ENCODE data around the gene VPS16.

Gene VPS16

DNA sequence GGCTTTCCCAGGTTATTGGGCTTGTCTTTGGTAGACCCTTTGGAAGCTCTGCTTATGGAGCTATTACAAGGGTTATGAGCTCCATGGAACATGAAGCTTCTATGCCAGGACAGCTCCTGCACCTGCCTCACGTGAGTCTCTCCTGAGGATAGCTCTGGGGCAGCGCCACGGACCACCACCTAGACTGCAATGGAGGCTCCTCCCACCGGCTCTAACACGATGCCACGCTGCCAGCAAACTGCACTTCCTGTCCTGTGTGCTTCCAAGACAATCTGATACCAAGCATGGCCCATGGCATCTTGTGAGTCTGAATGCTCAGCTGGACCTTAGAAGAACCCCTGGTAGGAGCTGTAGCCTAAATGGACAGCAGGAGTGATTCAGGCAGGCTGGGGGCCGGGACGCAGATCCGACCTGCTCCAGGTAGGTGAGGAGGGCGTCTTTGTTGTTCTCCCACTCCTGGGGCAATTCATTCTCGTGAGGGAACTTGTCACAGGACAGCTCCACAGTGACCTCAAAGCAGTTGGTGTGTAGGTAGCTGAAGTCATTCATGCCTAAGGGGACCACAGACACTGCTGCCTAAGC is 45.6 kb upstream of the VPS16 start:
- no peak overlapping the region for H3K4me3 ChIP-seq (replicated peaks; ENCODE audit: insufficient read depth, low read length)
- H3K27me3 ChIP-seq (ENCODE audit: insufficient read depth, poor library complexity, severe bottlenecking), result peaks cover 17% of the 10 kb centered on the region
- no peak for DNase-seq (ENCODE audit: low read depth in 1 of 2, low spot score in 1 of 2)
- H3K27ac ChIP-seq (replicated peaks), result no peak overlapping the region
- TF ChIP-seq SPI1 (IDR thresholded peaks at IDR 0.05; ENCODE audit: borderline replicate concordance, low read depth) (no peak), GABPA (IDR thresholded peaks at IDR 0.05; ENCODE audit: low read depth) (no peak), POLR2AphosphoS5 (IDR thresholded peaks at IDR 0.05; ENCODE audit: low read depth) (no peak)
- TF ChIP-seq, protein P1, sequence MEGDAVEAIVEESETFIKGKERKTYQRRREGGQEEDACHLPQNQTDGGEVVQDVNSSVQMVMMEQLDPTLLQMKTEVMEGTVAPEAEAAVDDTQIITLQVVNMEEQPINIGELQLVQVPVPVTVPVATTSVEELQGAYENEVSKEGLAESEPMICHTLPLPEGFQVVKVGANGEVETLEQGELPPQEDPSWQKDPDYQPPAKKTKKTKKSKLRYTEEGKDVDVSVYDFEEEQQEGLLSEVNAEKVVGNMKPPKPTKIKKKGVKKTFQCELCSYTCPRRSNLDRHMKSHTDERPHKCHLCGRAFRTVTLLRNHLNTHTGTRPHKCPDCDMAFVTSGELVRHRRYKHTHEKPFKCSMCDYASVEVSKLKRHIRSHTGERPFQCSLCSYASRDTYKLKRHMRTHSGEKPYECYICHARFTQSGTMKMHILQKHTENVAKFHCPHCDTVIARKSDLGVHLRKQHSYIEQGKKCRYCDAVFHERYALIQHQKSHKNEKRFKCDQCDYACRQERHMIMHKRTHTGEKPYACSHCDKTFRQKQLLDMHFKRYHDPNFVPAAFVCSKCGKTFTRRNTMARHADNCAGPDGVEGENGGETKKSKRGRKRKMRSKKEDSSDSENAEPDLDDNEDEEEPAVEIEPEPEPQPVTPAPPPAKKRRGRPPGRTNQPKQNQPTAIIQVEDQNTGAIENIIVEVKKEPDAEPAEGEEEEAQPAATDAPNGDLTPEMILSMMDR (IDR thresholded peaks at IDR 0.05; ENCODE audit: insufficient read depth, low read length), result no peak
- TF ChIP-seq, protein P2, sequence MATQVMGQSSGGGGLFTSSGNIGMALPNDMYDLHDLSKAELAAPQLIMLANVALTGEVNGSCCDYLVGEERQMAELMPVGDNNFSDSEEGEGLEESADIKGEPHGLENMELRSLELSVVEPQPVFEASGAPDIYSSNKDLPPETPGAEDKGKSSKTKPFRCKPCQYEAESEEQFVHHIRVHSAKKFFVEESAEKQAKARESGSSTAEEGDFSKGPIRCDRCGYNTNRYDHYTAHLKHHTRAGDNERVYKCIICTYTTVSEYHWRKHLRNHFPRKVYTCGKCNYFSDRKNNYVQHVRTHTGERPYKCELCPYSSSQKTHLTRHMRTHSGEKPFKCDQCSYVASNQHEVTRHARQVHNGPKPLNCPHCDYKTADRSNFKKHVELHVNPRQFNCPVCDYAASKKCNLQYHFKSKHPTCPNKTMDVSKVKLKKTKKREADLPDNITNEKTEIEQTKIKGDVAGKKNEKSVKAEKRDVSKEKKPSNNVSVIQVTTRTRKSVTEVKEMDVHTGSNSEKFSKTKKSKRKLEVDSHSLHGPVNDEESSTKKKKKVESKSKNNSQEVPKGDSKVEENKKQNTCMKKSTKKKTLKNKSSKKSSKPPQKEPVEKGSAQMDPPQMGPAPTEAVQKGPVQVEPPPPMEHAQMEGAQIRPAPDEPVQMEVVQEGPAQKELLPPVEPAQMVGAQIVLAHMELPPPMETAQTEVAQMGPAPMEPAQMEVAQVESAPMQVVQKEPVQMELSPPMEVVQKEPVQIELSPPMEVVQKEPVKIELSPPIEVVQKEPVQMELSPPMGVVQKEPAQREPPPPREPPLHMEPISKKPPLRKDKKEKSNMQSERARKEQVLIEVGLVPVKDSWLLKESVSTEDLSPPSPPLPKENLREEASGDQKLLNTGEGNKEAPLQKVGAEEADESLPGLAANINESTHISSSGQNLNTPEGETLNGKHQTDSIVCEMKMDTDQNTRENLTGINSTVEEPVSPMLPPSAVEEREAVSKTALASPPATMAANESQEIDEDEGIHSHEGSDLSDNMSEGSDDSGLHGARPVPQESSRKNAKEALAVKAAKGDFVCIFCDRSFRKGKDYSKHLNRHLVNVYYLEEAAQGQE (IDR thresholded peaks at IDR 0.05; ENCODE audit: insufficient replicate concordance, low read depth), result no peak

- peaks cover 18% of the 10 kb centered on the region for H3K27me3 ChIP-seq (ENCODE audit: insufficient read depth, poor library complexity, severe bottlenecking)
- no peak overlapping the region for H3K4me3 ChIP-seq (replicated peaks; ENCODE audit: insufficient read depth, low read length)
- no peak for TF ChIP-seq SPI1 (IDR thresholded peaks at IDR 0.05; ENCODE audit: borderline replicate concordance, low read depth)
- TF ChIP-seq, protein P1 (IDR thresholded peaks at IDR 0.05; ENCODE audit: insufficient read depth, low read length), result no peak
- TF ChIP-seq GABPA (IDR thresholded peaks at IDR 0.05; ENCODE audit: low read depth), result no peak
- TF ChIP-seq, protein P2 (IDR thresholded peaks at IDR 0.05; ENCODE audit: insufficient replicate concordance, low read depth), result no peak
- TF ChIP-seq POLR2AphosphoS5 (IDR thresholded peaks at IDR 0.05; ENCODE audit: low read depth), result no peak
- no peak overlapping the region for H3K27ac ChIP-seq (replicated peaks)
- no peak for DNase-seq (ENCODE audit: low read depth in 1 of 2, low spot score in 1 of 2)
Observed at GRCh38 chr20:2795451-2795850, 45.1 kb upstream of the VPS16 start.

DNA sequence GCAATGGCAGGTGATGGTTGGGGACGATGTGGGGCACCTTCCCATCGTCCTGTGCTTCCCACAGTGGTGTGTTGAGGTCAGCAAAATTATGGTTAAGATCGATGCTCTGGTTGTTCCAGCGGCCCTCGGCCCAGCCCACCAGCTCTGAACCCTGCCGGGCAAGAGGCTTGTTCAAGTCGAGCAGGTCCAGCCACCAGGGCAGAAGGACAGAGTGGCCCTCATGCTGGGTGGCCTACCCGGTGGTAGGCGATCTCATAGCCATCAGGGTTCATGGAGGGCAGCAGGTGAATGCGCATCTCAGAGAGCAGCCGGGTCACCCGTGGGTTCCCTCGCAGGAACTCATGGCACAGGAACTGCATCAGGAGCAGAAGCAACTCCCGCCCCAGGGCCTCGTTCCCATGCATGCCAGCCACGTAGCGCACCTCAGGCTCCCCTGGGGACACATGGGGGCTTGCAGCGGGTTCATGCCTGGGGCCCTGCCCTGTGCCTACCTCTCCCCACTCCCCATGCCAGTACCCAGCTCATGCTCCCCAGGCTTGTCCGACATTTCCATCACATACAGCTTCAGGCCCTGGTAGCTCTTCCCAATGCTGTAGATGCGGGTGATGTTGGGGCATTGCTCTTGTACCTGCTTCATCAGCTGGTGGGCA is 44.4 kb upstream of the VPS16 start:
- Histone ChIP-seq H3K4me3 (replicated peaks; ENCODE audit: insufficient read depth, low read length) (no peak overlapping the region), H3K27me3 (ENCODE audit: insufficient read depth, poor library complexity, severe bottlenecking) (peaks cover 23% of the 10 kb centered on the region), H3K27ac (replicated peaks) (no peak overlapping the region)
- TF ChIP-seq GABPA (IDR thresholded peaks at IDR 0.05; ENCODE audit: low read depth) (no peak), SPI1 (IDR thresholded peaks at IDR 0.05; ENCODE audit: borderline replicate concordance, low read depth) (no peak), POLR2AphosphoS5 (IDR thresholded peaks at IDR 0.05; ENCODE audit: low read depth) (no peak)
- TF ChIP-seq, protein P1 (IDR thresholded peaks at IDR 0.05; ENCODE audit: insufficient read depth, low read length), result no peak
- TF ChIP-seq, protein P2 (IDR thresholded peaks at IDR 0.05; ENCODE audit: insufficient replicate concordance, low read depth), result no peak
- DNase-seq (ENCODE audit: low read depth in 1 of 2, low spot score in 1 of 2), result no peak
